GM12865 (cell line): ENCODE data around the gene MACC1.
"Not testable (repeated sequence)": the region's sequence is repeated elsewhere in the genome, so short reads cannot be mapped to it uniquely, and the experiment has no call there.

Experiments
- DNase-seq: peaks from one replicate; pipeline ENCODE4 v3.0.0; 2010; ENCODE audit warnings: low read depth
- H3K4me3 ChIP-seq: 2 replicates; pipeline ENCODE4 v1.5.1; 2011; ENCODE audit warnings: mild to moderate bottlenecking, low read depth, low read length, control low read depth
- TF ChIP-seq, protein P1 (sequence below): IDR thresholded peaks from 2 replicates; pipeline ENCODE4 v1.5.1; 2011; ENCODE audit warnings: low read length, control low read depth, low read depth, inconsistent platforms; ENCODE audit not compliant: insufficient read depth; ENCODE audit errors: missing control alignments

MACC1 gene

DNA sequence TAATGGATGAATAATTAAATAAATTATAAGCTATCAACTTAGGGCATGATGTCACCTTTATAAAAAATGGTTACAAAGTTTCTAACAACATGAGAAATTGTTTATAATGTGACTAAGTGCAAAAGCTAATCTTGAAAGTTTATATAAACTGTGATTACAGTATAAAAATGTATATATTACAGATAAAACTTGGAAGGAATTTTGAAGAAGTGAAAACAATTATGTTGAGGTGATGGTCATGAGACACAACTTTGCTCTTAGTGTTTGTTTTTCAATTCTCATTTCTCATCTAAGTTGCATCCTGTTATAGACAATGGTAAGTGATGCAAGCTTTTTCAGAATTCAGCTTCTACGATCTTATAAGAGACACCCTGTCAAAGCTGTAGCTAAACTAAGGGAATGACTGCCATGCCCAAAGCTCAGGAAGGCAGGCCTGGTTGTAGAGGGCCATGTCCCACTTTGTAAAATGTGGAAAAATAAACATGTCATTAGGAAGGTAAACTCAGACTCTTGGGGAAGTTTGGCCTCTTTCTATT lies 23.9 kb downstream of the MACC1 start:
- no peak overlapping the region for H3K4me3 ChIP-seq
- peak; percentile 46 for DNase-seq
- TF ChIP-seq, protein P1, sequence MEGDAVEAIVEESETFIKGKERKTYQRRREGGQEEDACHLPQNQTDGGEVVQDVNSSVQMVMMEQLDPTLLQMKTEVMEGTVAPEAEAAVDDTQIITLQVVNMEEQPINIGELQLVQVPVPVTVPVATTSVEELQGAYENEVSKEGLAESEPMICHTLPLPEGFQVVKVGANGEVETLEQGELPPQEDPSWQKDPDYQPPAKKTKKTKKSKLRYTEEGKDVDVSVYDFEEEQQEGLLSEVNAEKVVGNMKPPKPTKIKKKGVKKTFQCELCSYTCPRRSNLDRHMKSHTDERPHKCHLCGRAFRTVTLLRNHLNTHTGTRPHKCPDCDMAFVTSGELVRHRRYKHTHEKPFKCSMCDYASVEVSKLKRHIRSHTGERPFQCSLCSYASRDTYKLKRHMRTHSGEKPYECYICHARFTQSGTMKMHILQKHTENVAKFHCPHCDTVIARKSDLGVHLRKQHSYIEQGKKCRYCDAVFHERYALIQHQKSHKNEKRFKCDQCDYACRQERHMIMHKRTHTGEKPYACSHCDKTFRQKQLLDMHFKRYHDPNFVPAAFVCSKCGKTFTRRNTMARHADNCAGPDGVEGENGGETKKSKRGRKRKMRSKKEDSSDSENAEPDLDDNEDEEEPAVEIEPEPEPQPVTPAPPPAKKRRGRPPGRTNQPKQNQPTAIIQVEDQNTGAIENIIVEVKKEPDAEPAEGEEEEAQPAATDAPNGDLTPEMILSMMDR, result no peak

DNA sequence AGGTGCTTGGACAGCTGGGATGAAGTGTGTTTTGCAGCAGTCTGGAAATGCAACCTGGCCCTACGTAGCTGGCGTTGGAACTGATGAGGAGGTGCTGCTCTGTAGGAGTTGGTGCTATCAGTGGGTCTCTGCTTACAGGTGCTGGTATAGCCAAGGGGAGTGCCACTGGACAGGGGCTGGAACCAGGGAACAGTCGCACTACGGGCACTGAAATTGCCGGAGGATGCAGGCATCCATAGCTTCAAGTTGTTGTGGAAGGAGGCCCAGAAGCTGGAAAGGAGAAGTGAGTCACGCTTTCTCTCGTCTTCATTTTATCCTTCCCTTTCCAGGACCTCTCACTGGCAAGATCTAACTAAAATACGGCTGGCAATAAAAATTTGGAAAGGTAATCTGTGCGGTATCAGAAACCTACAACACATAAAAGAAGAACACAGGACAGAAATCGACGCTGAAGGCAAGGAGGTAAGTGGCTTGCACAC lies 25.8 kb downstream of the MACC1 start:
- no peak overlapping the region for H3K4me3 ChIP-seq
- DNase-seq, result no peak
- TF ChIP-seq, protein P1, result no peak

DNA sequence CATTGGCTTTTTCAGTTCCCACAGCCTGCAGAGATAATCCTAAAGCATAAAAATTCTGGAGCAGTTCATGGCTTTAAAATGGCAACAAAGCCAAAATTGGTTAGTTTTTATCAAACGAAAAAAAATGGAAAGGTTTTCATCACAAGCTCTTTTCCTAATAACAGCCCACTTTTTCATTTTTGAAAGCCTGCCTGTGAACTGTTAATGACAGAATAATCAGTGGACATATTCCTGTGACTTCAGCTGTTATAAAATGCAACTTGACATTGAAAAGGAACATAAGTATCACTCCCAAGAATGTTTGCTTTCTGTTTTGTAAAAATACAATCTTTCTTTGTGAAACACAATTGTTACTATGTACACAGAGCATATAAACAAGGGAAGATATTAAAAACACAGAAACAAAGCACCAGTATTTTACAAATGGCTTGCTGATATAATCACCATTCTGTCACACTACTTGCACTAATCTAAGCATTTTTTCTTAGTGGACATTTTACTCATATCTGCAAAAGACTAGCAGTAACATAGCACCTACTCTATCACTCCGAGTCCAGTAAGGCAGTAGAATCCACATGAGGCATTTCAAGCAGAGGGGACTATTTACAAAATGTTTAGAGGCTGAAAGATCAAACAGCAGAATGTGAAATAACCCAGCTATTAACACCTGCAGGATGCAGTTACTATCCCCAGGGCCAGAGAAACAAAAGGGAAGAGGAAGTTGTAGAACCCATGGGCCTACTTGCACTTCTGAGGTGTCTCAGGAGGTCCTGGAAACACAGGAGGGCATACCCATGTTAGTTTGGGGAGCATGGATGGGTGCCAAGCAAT lies 26.4 kb downstream of the MACC1 start:
- TF ChIP-seq, protein P1, result no peak
- DNase-seq, result no peak
- no peak overlapping the region for H3K4me3 ChIP-seq

DNA sequence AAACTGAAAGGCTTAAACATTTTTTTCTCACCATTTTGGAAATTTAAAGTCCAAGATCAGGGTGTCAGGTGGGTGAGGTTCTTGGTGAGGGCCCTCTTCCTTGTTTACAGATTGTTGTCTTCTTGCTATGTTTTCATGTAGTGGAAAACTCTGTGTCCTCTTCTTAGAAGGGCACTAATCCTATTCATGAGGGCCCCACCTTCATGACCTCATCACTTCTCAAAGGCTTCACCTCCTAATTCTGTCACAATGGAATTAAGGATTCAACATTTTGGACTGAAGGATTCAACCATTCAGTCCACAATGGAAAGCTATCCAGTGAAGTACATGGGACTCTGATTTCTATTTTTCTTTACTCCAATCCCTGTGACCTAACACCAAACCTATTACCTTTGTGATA lies 27.3 kb downstream of the MACC1 start:
- TF ChIP-seq, protein P1, result no peak
- H3K4me3 ChIP-seq, result no peak overlapping the region
- DNase-seq, result no peak

DNA sequence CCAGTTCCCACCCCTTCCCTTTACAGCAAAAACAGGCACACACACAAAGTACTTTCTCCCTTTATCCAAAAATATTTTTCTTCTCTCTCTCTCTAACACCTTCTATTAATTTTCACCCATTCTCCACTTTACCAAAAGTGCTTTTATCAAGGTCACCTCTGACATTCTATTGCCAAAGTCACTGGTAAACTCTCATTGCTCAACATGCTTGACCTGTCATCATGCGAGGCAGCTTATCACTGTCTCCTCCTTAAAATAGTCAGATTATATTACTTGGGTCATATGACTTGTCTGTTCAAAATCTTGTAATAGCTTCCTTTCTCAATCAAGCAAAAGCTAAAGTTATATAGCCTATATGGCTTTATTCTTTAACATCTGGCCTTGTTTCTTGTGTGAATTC lies 28.6 kb downstream of the MACC1 start:
- H3K4me3 ChIP-seq, result no peak overlapping the region
- TF ChIP-seq, protein P1, result no peak
- DNase-seq, result no peak

DNA sequence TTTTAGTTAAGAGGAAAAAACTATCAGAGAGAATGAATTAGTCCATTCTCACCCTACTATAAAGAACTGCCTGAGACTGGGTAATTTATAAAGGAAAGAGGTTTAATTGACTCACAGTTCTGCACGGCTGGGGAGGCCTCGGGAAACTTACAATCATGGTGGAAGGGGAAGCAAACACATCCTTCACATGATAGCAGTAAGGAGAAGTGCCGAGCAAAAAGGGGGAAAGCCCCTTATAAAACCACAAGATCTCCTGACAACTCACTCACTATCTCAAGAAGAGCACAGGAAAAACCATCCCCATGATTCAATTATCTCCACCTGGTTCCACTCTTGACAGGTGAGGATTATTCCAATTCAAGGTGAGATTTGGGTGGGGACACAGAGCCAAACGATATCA lies 29.3 kb downstream of the MACC1 start:
- H3K4me3 ChIP-seq, DNase-seq: not testable (repeated sequence)

DNA sequence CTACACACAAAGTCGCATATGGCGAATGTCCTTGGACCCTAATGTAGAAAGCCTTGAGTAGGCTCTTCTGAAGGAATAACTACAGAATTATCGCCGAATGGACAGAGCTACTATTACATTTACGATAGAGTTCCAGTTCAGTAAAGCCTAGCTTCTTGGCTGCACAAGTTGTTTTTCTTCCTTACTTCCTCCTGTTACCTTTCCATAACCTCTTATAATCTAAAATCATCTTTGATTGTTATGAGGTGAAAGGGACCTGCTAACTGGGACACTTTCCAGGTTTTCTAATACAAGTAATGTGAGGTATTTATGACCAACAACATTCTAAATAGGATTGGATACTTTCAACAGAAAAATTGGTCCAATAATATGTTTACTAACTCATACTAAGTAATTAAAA lies 31.2 kb downstream of the MACC1 start:
- no peak overlapping the region for H3K4me3 ChIP-seq
- TF ChIP-seq, protein P1, result no peak
- DNase-seq, result no peak
